Measurements from ENCODE around the gene STEAP4. TPM values are rescaled to one million over a fixed set of nuclear protein-coding genes. Genes with fewer than 3 reads are reported as not detected.

STEAP4 gene
- total RNA-seq, 1 experiment from 2014 or later = 0.10 TPM

DNA sequence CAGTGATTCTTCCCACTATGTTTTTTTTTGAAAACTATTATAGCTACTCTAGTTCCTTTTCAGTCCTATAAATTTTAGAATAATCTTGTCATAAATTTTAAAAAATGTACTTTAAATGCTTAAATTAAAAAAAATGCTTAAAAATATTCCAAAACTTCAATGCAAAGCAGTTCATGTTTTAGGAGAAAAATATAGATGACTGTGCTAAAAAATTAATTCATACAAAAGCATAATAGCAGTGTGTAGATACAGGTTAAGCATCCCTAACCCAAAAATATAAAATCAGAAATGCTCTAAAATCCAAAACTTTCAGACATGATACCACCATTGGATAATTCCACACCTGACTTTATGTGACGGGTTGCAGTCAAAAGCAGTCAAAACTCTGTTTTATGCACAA is 12.8 kb downstream of the STEAP4 start:
- Histone ChIP-seq H3K36me3 (ENCODE audit: control insufficient read depth, insufficient read depth, low read length) (no peaks in the 10 kb centered on the region), H3K27me3 (ENCODE audit: control insufficient read depth, insufficient read depth, low read length) (no peaks in the 10 kb centered on the region), H3K9me3 (ENCODE audit: control insufficient read depth, insufficient read depth, low read depth, low read length) (no peaks in the 10 kb centered on the region), H3K27ac (ENCODE audit: low read length) (no peak overlapping the region), H3K4me1 (ENCODE audit: control insufficient read depth, insufficient read depth, low read length) (no peaks in the 10 kb centered on the region), H3K4me3 (ENCODE audit: low read depth in 2 of 2, low read length in 2 of 2) (no peak overlapping the region)
- in situ Hi-C loops (cut with HindIII; ENCODE audit: low pct_unique_long_range_greater_than_20kb, low sequenced_read_pairs) (no loop called here), intact Hi-C loops (cut with micrococcal nuclease; ENCODE audit: unreplicated experiment) (no loop called here)
- ChIA-PET CTCF (no interaction called here), POLR2A (no interaction called here)
- DNase-seq (ENCODE audit: low read depth, low spot score) = no peak
- TF ChIP-seq CTCF (IDR thresholded peaks at IDR 0.05) (no peak), SIN3A (IDR thresholded peaks at IDR 0.05; ENCODE audit: borderline replicate concordance, insufficient read depth, low read depth, low read length) (no peak), TCF7L2 (IDR thresholded peaks at IDR 0.05; ENCODE audit: low read depth, low read length) (no peak), POLR2AphosphoS5 (IDR thresholded peaks at IDR 0.05; ENCODE audit: low read depth, low read length) (no peak), REST (IDR thresholded peaks at IDR 0.05; ENCODE audit: insufficient read depth in 1 of 2, low read depth in 2 of 2, low read length in 1 of 2) (no peak)
- BruUV-seq (replicated peaks) = no TSS peak
- no peak for ATAC-seq

DNA sequence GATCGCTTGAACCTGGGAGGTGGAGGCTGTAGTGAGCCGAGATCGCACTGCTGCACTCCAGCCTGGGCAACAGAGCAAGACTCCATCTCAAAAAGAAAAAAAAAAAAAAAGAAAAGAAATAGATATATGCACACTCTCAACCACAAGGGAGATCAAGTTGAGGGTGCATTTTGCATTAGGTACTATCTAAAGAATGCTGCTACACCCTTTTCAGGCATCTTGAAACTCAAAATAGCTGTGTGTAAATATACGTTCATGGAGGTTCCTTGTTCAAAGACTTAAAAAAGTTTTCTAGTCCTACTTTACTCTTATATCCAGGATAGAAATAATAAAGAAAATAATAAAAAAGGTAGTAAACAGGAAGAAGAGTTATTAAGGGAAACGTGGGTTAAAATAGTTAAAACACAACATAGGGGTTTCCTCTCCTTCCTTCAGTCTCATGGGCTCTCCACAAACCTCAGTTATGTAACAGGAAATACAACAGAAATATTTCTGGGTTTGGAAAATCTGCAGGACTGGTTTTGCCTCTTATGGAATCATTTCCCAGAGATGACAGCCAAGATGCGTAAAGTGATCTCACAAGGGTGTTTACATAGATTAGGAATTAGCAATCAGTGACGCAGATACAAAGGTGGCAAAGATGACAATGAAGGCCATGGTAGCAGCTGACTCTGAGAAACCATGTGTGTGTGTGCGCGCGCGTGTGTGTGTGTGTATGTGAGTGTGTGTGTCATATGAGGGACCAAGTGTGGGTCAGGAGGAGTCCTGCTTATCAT is 15.1 kb downstream of the STEAP4 start:
- Histone ChIP-seq H3K9me3 (ENCODE audit: control insufficient read depth, insufficient read depth, low read depth, low read length) (no peaks in the 10 kb centered on the region), H3K4me1 (ENCODE audit: control insufficient read depth, insufficient read depth, low read length) (no peaks in the 10 kb centered on the region), H3K27me3 (ENCODE audit: control insufficient read depth, insufficient read depth, low read length) (no peaks in the 10 kb centered on the region), H3K4me3 (ENCODE audit: low read depth in 2 of 2, low read length in 2 of 2) (no peak overlapping the region), H3K27ac (ENCODE audit: low read length) (no peak overlapping the region), H3K36me3 (ENCODE audit: control insufficient read depth, insufficient read depth, low read length) (no peaks in the 10 kb centered on the region)
- TF ChIP-seq REST (IDR thresholded peaks at IDR 0.05; ENCODE audit: insufficient read depth in 1 of 2, low read depth in 2 of 2, low read length in 1 of 2) = no peak
- TF ChIP-seq SIN3A (IDR thresholded peaks at IDR 0.05; ENCODE audit: borderline replicate concordance, insufficient read depth, low read depth, low read length) = no peak
- no peak for TF ChIP-seq POLR2AphosphoS5 (IDR thresholded peaks at IDR 0.05; ENCODE audit: low read depth, low read length)
- TF ChIP-seq CTCF (IDR thresholded peaks at IDR 0.05) = no peak
- no peak for TF ChIP-seq TCF7L2 (IDR thresholded peaks at IDR 0.05; ENCODE audit: low read depth, low read length)
- no TSS peak for BruUV-seq (replicated peaks)
- CTCF ChIA-PET = no interaction called here
- POLR2A ChIA-PET = no interaction called here
- in situ Hi-C loops (cut with HindIII; ENCODE audit: low pct_unique_long_range_greater_than_20kb, low sequenced_read_pairs) (no loop called here), intact Hi-C loops (cut with micrococcal nuclease; ENCODE audit: unreplicated experiment) (no loop called here)
- DNase-seq (ENCODE audit: low read depth, low spot score) = no peak
- ATAC-seq = no peak

All from Panc1 (cell line).